ENCODE measurements around the gene IFI6. TPM values are rescaled to one million over a fixed set of nuclear protein-coding genes. Genes with fewer than 3 reads are reported as not detected.
"Not testable (repeated sequence)": the region's sequence is repeated elsewhere in the genome, so short reads cannot be mapped to it uniquely, and the experiment has no call there.

Gene IFI6
- total and polyA plus RNA-seq, 2 of the 8 experiments (the other 6 are each of a cell fraction or from before 2014, with no cell fraction given): 6.1 to 13.2 TPM

- H2AFZ ChIP-seq (ENCODE audit: low read length); H3K79me1 ChIP-seq (ENCODE audit: low read depth, low read length); H4K91ac ChIP-seq (replicated peaks; ENCODE audit: insufficient read length, low read length); H3K56ac ChIP-seq (replicated peaks; ENCODE audit: insufficient read length, low read depth, low read length); H2BK20ac ChIP-seq (ENCODE audit: low read length); H3K9me3 ChIP-seq (ENCODE audit: insufficient read depth in 2 of 2, low read depth in 1 of 2, low read length in 1 of 2); H3K4me2 ChIP-seq (ENCODE audit: insufficient read depth in 1 of 2, low read depth in 2 of 2, low read length in 2 of 2); H2BK12ac ChIP-seq (ENCODE audit: low read depth, low read length); H3K14ac ChIP-seq (ENCODE audit: insufficient read length); H3K27ac ChIP-seq (ENCODE audit: low read depth, low read length); H3K4ac ChIP-seq (replicated peaks; ENCODE audit: insufficient read length, low read depth, low read length); H3K9ac ChIP-seq (replicated peaks in 1 of 4; ENCODE audit: extremely low read depth in 1 of 4, low read depth in 3 of 4, low read length in 3 of 4); H3K18ac ChIP-seq (ENCODE audit: extremely low read depth, low read length); H2BK15ac ChIP-seq (ENCODE audit: low read length); H3K27me3 ChIP-seq (replicated peaks in 1 of 4; ENCODE audit: control insufficient read depth in 3 of 4, extremely low read depth in 1 of 4, insufficient read depth in 3 of 4, low read length in 3 of 4); H3K4me3 ChIP-seq (ENCODE audit: extremely low read depth in 1 of 4, insufficient read depth in 2 of 4, low read depth in 3 of 4, low read length in 4 of 4); H2BK5ac ChIP-seq (ENCODE audit: low read depth, low read length); H2BK120ac ChIP-seq (replicated peaks; ENCODE audit: low read depth, low read length); POLR2A ChIA-PET (ENCODE audit: partially characterized antibody); H3K23me2 ChIP-seq (ENCODE audit: low read depth, low read length); H3K23ac ChIP-seq (ENCODE audit: insufficient read length); H3K4me1 ChIP-seq (replicated peaks in 1 of 4; ENCODE audit: control insufficient read depth in 3 of 4, insufficient read depth in 4 of 4, low read length in 3 of 4); H2AK5ac ChIP-seq (ENCODE audit: low read depth, low read length); H4K8ac ChIP-seq (ENCODE audit: extremely low read depth, insufficient read depth, low read length); H4K5ac ChIP-seq (ENCODE audit: insufficient read length, low read depth, low read length); FAIRE-seq; H3K79me2 ChIP-seq (ENCODE audit: control insufficient read depth in 1 of 2, insufficient read depth in 2 of 2, low read length in 2 of 2); H4K20me1 ChIP-seq (replicated peaks in 1 of 2; ENCODE audit: control insufficient read depth in 1 of 2, insufficient read depth in 2 of 2, low read length in 2 of 2); H3K36me3 ChIP-seq (ENCODE audit: control insufficient read depth in 2 of 4, insufficient read depth in 4 of 4, low read length in 3 of 4); DNase-seq (ENCODE audit: low read depth in 1 of 2, low spot score in 2 of 2): not testable (repeated sequence)
- CTCF ChIA-PET (ENCODE audit: partially characterized antibody): interaction anchor here (1.0 kb wide), 2 partner anchors 66 to 81 kb away, joined by 3 read pairs; no protein-coding TSS in a partner anchor
- WGBS, 2 experiments (ENCODE audit: extremely low coverage in 1 of 2, insufficient coverage in 1 of 2, insufficient read length in 1 of 2, insufficient replicate concordance in 2 of 2, low coverage in 1 of 2, low lambda C conversion rate in 2 of 2, missing lambda C conversion rate in 1 of 2): 86% methylated on average over 9 of the region's 9 CpGs; no CpG with 5 or more reads in 1 of the 2 experiments
These were observed 24.8 kb upstream of the IFI6 start for GRCh38 chr1:27696835-27697234.

All from H1 (cell line).